ENCODE data around the gene SEPTIN5. TPM values are rescaled to one million over a fixed set of nuclear protein-coding genes. Genes with fewer than 3 reads are reported as not detected.

The SEPTIN5 gene
- total RNA-seq, 1 donor from 2014 or later: 20.5 TPM

DNA sequence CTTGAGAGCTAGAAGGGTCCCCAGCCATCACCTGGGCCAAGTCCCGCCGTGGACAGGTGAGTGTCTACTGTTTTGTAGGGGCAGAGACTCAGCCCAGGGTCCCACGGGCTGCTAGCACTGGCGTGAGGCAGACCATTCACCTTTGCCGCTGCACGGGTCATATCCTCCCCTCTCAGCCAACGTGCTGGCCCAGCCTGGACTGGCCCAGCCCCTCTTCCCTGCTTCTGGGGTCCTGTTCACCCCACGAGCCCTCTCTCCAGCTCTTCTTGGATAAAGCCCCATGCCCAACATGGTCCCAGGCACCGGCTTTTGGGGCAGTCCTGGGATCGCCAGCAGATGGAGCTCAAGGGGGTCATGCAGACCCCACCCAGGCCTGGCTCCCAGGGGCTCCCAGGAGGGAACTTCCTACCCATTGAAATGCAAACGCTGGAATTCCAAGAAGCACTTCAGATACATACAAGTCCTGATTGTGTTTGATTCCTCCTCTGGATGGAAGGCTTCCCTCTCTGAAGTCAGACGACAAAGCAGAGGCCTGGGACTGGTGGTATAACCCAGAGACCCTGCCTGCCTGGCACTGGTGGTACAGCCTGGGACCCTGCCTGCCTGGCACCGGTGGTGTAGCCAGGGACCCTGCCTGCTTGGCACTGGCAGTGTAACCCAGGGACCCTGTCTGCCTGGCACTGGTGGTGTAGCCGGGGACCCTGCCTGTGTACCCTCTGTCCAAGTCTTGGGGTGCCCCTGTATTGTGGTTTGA, 8.9 kb upstream of the SEPTIN5 start:
- DNase-seq (ENCODE audit: low spot score): no peak

DNA sequence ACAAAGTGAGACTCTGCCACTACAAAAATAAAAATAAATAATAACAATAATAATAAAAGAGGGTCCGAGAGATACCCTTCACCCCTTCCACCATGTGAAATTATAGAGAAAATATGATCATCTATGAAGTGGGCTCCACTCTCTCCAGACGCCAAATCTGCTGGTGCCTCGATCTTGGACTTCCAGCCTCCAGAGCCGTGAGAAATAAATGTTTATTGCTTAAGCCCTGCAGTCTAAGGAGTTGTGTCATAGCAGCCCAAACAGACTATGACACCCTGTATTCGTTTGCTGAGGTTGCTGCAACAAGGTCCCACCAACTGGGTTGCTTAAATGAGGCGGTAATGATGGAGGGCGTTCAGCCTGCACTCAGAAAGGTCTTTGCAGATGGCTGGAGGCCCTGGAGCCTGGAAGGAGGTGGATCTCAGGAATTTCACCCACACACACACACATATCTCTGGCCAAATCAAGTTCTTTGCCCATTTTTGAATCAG, 7.6 kb upstream of the SEPTIN5 start:
- no peak for DNase-seq (ENCODE audit: low spot score)

DNA sequence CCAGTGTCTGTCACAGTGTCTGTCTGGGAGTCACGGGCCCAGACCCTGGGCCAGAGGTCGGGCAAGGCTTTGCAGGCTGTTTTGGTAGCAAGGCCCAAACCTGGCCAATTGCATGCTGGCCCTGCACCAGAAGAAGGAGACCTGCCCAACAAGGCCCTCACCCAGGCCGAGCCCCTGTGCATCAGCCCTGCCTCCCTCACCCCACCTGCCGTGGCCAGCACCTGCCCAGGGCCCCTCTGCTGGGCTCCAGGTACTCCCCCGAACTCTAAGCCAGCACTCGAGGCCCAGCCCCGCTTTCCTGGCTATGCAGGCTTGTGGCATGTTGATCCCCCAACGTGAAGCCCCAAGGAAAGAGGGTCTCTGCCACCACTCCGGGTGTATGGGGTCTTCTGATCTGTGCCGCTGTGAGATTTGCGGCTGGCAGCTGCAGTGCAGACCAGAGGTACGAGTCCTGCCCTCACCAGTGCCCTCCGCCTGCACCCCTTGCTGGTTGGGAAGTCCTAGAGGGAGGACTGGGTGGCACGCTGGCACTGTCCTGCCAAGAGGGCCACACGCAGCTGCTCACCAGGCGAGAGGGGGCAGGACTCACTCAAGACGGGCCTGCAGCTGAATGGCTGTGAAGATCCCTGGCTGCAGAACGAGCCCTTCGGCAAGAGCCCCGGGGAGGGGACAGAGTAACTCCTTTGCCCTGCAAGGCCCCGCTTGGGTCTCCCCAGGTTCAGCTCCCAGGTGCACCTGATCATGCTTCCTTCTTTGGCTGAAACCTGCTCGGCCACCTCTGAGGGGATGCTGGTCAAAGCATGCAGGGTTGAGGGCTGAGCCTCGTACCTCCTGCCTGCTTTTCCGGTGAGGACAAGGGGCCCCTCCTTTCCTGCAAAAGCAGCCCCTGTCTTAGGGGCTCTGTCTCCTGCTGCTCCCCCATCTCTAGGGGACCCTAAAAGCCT, 6.7 kb upstream of the SEPTIN5 start:
- DNase-seq (ENCODE audit: low spot score): no peak

DNA sequence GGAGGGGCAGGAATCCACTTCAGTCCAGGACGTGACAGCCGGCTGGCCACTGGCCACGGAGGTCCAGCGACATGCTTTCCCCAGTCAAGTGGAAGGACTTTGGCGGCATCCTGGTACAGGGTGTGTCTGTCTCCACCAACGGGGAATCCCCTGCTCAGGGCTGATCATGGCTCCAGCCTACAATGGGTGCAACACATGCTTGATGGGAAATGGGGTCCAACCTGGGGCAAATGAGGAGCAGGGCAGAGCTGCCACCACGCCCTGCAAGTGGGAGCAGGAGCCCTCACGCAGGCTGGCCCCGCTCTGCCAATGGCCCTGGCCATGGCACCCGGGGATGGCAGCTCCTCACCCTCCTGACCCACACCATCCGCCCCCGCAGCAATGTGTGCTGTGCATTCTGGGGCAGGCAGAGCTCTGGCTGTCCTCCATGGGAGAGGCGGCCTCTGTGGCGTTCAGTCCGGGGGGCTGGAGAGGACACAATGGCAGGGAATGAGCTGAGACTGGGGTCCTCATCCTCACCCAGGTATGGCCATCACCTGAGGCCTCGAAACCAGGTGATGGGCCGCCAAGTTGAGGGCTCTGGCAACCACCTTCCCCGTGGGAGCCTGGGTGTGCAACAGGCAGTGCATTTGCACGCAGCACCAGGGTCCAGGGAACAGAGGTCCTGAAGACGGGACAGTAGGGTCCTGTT, 5.8 kb upstream of the SEPTIN5 start:
- DNase-seq (ENCODE audit: low spot score): no peak

DNA sequence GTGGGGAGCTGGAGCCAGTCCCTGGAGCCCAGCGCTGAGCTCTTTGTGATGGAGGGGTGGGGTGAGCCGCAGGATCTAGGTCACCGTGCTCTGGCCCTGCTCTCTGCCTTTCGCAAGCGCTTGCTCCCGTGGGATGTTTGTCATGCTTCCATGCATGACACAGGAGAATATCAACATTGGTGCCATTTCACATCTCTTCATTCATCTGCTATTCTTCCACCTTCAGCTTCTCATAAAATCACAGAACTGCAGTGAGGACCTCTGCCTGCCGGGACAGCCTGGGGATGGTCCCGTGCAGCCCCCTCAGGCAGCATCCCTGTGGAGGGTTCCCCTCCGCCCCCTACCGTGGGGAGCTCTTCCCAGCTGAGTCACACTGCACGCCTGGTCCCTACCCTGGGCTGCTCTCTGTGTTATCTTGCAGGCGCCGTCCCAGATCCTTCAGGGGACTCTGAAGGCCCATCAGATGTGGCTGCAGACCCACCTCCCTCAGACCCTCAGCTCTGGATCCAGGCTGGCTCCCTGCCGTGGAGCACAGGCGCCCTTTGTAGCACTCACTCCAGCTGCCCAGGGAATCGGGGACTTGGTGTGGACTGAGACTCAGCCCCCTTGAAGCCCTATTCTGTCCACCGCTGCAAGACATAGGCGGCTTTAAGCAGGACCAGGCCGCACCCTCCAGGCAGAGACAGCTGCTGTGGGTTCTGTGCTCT, 5.1 kb upstream of the SEPTIN5 start:
- DNase-seq (ENCODE audit: low spot score): no peak

DNA sequence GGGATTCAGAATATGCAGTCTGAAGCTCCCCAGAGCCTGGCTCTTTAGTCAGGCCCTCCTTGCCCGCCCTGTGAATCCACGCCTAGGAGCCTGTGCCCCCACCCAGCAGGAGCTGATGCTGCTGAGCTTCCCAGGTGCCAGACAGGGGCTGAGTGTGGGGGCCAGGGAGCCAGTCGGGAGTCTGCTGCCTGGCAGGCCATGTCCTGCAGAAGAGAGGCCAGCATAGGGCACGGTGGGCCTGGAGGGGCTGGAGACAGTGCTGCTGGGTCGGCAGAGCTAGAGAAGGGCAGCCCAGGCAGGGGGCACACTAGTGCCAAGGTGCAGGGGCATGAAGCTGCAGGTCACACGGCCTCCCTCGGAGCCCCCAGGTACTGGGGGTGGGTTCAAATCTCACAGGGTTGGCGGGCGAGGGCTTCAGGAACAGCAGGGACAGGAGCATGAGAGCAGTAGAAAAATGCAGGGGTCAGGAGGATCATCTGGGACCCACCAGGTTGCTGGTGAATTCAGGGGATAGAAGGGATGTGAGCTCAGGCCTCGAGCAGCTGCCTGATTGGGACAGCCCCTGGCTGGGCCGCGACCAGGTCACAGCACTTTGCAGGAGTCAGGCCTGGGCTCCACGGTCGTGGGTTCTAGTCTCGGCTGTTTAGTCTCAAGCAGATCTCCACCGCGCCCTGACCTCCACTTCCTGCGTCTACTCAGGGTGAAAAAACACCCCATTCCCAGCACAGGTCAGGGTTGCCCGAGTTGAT, 4.1 kb upstream of the SEPTIN5 start:
- DNase-seq (ENCODE audit: low spot score): no peak

DNA sequence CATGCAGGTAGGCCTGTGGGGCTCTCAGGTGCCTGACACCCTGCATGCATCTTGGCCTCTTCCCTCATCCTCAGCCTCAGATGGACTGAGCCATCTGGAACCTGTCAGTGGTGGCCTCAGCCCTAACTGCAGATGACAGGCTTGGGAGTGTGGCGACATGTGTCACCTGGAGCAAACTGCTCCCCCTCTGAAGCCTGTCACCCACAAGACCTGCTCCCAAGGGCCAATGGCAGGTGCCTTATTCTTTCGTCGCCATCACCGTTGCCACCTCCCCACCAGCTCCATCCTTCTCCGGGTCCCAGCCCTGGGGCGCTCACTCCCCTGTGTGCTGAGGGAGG, 3.6 kb upstream of the SEPTIN5 start:
- no peak for DNase-seq (ENCODE audit: low spot score)

DNA sequence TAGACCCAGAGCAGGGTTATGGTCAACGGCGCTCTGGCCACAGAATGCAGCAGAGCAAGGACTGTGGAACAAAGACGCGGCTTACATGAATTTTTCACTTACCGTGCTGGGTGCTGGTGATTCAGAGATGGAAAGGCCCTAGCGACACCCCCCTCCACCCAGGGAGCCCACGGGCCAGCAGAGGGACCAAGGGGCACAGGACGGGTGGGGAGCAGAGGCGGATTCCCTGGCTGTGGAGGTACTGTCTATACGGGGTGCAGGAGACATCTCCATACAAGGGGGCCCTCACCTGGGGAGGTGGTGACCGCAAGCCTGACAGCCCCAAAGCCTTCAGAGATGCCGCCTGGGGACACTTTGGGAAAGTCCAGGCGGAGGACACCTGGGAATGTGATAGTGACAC, 1.1 kb upstream of the SEPTIN5 start:
- DNase-seq (ENCODE audit: low spot score): no peak

DNA sequence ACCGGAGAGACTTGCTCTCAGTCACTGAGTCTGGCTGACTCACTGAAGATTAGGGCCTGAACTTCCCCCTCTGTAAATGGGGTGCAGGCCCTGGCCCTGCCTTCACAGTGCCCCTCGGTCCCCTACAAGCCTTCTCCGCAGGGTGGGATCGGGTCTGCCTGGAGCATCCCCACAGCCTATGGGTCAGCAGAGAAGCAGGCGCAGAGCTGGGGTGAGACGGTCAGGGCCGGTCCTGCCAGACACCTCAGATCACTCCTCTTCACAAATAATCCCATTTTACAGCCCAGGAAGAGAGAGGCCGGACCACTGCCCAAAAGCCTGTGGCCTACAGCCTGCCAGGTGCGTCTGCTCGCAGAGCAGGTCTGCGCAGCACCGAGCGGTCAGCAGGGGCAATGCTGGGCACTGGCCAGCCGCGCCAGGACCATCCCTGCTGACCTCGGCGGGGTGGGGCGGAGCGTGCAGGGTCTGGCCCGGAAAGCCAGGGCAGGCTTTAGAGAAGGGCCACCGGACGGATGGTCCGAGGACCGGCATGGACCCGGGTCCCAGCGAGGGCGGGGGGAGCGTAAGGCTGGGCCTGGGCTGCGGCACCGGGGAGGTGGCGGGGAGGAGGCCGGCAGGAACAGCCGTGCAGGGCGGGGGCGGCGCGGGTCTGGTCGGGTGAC, 522 bp upstream of the SEPTIN5 start:
- no peak for DNase-seq (ENCODE audit: low spot score)

DNA sequence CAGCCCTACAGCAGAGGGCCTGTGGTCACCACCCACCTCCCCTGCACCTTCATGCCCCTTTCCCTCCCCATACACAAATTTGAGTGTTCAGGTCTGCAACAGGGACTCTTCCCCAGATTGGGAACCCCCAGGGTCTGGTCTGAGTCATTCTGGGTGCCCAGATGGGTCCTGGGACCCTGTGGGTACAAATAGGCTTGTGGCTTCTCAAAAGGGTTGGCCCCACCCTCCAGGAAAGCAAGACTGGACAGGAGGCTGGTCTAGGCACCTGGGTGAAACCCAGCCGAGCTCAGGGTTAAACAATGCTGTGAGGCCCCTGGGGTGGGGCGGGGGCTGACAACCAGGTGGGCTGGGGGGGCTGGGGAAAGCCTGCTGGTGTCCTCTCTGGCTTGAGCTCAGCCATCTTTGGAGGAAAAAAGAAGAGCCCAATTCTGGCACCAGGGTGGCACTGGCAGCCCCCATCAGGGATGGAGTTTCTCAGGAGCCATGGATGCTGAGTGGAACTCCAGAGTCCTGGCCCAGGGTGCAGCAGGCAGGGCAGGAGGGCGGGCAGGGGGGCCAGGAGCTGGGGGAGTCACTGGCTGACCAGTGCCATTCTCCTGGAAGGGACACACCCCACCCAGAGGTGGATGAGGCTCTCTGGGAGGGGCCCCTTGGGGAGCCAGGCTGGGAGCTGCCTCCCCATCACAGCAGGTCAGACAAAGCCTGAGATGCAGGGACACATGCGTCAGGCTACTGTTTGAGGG, 1.1 kb downstream of the SEPTIN5 start:
- no peak for DNase-seq (ENCODE audit: low spot score)

DNA sequence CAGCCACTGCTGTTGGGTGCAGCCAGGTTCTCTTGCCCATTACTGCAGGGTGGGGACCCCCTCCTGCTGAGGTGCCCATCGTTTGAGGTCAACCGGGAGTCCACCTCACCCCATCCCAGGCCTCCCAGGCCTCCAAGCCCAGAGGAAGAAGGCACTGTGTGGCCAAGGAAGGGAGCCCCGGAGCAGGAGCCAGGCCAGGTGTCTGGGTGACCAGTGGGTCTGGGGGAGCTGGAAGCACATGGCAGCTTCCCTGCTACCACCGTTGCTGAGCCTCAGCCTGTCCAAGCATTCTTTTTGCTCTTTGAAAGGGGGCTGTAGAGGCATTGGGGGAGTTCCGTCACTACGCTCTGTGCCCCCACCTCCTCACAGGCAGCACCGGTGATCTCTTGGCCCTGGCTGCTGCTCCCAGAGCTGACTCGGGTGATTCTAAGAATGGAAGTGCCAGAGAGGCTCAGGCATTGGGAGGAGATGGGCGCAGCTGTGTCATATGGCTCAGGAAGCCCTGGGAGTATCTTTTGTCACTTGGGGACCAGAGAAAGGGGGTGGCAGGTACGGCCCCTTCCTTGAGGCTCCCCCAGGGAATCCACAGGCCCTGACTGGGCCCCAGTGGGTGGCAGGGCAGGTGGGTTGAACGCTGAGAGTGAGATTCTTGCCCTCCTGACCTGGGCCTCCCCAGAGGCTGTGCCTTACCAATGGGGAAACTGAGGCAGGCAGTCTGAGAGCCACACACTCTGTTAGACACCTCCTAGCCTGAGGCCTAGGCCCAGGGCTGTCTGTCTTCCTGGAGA, 1.9 kb downstream of the SEPTIN5 start:
- DNase-seq (ENCODE audit: low spot score): no peak

DNA sequence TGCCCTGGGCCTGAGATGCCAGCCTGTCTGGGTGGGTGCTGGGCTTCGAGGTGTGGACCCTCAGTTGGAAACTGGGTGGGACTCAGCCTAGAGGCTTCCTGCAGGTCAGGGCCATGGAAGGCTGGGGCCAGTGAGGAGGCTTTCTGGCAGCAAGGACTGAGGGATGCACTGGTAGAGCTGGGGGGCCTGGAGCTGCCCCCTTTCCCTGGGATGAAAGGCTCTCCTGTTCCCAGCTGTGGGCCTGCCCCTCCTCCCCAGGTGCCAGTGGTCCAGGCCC, 2.5 kb downstream of the SEPTIN5 start:
- no peak for DNase-seq (ENCODE audit: low spot score)

DNA sequence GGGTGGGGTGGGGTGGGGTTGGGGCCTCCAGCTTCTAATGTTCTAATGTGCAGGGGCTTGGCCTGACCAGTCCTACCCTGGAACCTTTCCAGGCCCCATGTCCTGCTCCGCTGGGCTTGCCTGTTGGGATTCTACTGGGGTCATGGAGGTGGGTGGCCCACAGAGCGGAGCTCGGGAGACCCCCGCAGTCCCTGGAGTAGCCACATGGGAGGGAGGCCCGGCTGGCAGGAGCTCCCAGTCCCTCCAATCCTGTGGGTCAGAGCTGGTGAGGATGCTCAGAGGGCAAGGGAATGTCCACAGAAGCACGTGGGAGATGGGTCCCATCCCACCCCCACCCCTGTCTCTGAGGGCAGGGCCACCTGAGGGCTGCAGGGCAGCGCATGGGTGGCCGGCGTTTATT, 2.9 kb downstream of the SEPTIN5 start:
- DNase-seq (ENCODE audit: low spot score): no peak

DNA sequence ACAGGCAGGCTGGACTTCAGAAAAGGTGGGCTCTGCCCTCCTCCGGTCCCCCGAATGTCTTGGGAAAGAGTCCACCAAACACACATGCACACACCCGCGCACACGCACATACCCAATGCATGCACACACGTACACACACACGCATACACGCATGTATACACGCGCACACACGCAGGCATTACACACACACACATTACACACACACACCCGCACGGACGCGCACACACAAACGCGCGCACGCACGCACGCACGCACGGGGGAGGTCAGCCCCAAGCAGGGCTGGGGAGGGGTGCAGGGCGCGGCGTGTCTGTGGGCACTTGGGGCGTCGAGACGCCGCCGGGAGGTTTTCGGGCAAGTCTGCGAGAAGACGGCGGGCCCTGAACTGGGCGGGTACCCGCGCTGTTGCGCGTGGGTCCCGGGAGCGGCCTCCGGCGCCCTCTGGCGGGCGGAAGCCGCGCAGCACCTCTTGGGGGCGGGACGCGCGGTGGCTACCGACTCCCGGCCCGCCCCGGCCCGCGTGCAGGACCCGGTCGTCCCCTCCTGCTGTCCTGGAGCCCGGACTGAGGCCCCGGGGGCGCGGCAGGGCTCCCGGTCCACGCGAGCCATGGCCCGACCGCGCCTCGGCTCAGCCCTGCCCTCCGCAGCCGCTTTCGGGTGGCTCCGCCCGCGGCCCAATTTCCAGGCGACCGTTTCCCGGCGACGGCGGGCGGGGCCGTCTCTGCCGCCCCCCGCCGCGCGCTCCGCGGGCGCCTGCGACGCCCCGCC, 3.6 kb downstream of the SEPTIN5 start:
- peak; percentile 72 for DNase-seq (ENCODE audit: low spot score)

DNA sequence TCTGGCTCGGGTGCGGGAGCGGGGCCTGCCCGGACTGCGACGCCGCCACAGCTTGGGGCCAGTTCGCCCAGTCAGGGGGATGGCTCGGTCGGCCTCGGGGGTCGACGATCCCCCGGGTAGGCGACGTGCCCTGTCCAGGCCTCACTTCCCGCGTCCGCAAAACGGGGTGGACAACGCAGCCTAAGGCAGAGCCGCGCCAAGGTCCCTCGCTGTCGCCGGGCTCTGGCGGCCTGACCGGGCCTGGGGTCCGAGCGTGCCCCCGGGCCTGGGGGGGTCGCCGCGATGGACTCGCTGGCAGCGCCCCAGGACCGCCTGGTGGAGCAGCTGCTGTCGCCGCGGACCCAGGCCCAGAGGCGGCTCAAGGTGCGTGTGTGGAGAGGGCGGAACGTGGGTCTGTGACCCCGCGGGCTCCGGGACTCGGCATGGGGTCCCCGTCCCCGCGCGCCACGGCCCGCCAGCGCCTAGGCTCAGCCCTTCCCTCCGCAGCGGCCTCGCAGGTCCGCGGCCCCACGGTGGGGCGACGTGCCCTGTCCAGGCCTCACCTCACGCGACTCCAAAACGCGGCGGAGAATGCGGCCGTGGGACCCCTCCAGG, 4.2 kb downstream of the SEPTIN5 start:
- no peak for DNase-seq (ENCODE audit: low spot score)

DNA sequence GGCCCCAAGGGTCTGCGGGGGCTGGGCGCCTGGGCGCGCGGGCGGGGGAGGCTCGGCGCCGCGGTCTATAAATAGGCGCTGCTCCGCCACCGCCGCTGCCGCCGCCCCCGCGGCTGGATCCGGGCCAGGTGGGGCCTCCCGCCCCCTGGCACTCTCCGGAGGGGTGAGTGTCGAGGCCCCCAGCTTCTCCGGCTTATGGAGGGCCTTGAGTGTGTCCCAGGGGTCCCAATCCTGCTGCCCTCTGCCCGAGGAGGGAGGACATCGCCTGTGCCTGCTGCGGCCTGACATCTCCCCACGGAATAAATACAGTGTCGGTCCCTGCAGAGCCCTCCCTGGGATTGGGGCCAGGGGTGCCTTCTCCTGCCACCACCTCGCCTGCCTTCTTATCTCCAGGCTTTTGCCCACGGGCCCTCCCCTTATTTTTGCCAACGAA, 4.8 kb downstream of the SEPTIN5 start:
- DNase-seq (ENCODE audit: low spot score): no peak

DNA sequence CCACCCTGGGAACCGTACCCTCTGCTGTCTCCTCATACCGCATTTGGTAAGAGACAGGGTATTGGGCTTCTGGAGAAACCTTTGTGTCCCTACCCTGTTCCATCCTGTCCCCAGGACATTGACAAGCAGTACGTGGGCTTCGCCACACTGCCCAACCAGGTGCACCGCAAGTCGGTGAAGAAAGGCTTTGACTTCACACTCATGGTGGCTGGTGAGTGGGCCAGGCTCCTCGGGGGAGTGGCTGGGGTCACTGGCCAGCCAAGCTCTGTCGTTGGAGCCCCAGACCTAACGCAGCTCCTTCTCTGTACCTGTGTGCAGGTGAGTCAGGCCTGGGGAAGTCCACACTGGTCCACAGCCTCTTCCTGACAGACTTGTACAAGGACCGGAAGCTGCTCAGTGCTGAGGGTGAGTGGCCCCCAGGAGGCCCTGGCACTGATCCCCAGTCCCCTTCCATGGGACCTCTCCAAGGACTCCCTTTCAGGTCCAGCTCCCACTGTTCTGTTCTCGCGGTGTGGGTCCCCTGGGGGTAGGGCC, 5.3 kb downstream of the SEPTIN5 start:
- DNase-seq (ENCODE audit: low spot score): no peak
